Omental fat pad (tissue), 4 donors: ENCODE results near the gene ASB3. TPM values are rescaled to one million over a fixed set of nuclear protein-coding genes. Genes with fewer than 3 reads are reported as not detected.

ENCODE experiments used
- ATAC-seq: fragments of 150-250 bp; one replicate; pipeline ENCODE4 v1.9.1; 2016; ENCODE audit warnings: mild to moderate bottlenecking, moderate library complexity; ENCODE audit not compliant: low FRiP score
- DNase-seq: peaks from one replicate; pipeline ENCODE4 v3.0.0-alpha.2; 2019; ENCODE audit warnings: low spot score
- CTCF ChIP-seq, 3 donors: fragments of 450-650 bp; IDR thresholded peaks; one replicate each; pipeline ENCODE4 v1.5.1; 2016 to 2017; ENCODE audit warnings: antibody characterized with exemption in 3 of 3, mild to moderate bottlenecking in 3 of 3, moderate library complexity in 2 of 3
- total RNA-seq, 4 donors: library from RNA; depleted of rRNA; stranded (reverse); fragments of >200 nt; gene quantifications; one replicate each; pipeline ENCODE4 v1.1.0, GENCODE V29; 2016

ASB3 gene
- total RNA-seq, 4 donors from 2014 or later = 7.0 to 24.9 (median 12.0) TPM

GRCh38 chr2:53629501-53629900 is 157.3 kb downstream of the ASB3 start:
- ATAC-seq (no peak), DNase-seq (no peak)
- TF ChIP-seq CTCF (IDR thresholded peaks at IDR 0.05) = no peak

- ATAC-seq (no peak), DNase-seq (no peak)
- no peak for TF ChIP-seq CTCF (IDR thresholded peaks at IDR 0.05)
Measured at GRCh38 chr2:53629001-53629400, 157.8 kb downstream of the ASB3 start.

- no peak for ATAC-seq
- TF ChIP-seq CTCF (IDR thresholded peaks at IDR 0.05) = no peak
- DNase-seq = no peak
Measured at GRCh38 chr2:53622141-53622540, 164.6 kb downstream of the ASB3 start.

- ATAC-seq (no peak), DNase-seq (no peak)
- TF ChIP-seq CTCF (IDR thresholded peaks at IDR 0.05) = no peak
Measured at GRCh38 chr2:53620981-53621380, 165.8 kb downstream of the ASB3 start.

Other genes with a start within 250 kb of the ASB3 start
- 1 to 10 TPM; 3.2 to 7.2 (median 4.5) TPM for gene CHAC2, start 19.1 kb downstream of the ASB3 start, total RNA-seq
- gene ERLEC1, start 91 bp upstream of the ASB3 start, total RNA-seq = 10 to 100 TPM; 42.9 to 76.1 (median 48.5) TPM
- gene GPR75, start 73.0 kb upstream of the ASB3 start, total RNA-seq = 10 to 100 TPM in 1 of 4 donors, 1 to 10 TPM in 3; 2.0 to 12.1 (median 7.6) TPM
- 10 to 100 TPM; 35.8 to 97.9 (median 45.5) TPM for gene PSME4, start 184.0 kb upstream of the ASB3 start, total RNA-seq